GM21390 (cell line): ENCODE results near the gene HELT.
"Not testable (repeated sequence)": the region's sequence is repeated elsewhere in the genome, so short reads cannot be mapped to it uniquely, and the experiment has no call there.

Experiments used
- ATAC-seq: cut with Tn5 transposase; IDR thresholded peaks from one replicate; pipeline ENCODE4 v1.9.1; 2021; ENCODE audit not compliant: unreplicated experiment

HELT gene

GRCh38 chr4:185017964-185018772, at the start of gene HELT:
TSS of gene HELT (plus strand) at chr4:185018490. CDS start at chr4:185018929, 439 bp downstream.
- ATAC-seq, result no peak

- no peak for ATAC-seq
Observed at GRCh38 chr4:184968784-184969201, 49.5 kb upstream of the HELT start.

- no peak for ATAC-seq
Observed at GRCh38 chr4:184969610-184970009, 48.7 kb upstream of the HELT start.

GRCh38 chr4:184972991-184973390, 45.3 kb upstream of the HELT start:
- no peak for ATAC-seq

- not testable (repeated sequence) for ATAC-seq
Observed at GRCh38 chr4:184976348-184976747, 41.9 kb upstream of the HELT start.

GRCh38 chr4:184977747-184978146, 40.5 kb upstream of the HELT start:
- no peak for ATAC-seq

- ATAC-seq, result no peak
Observed at GRCh38 chr4:184978211-184978610, 40.1 kb upstream of the HELT start.

- no peak for ATAC-seq
Observed at GRCh38 chr4:184979461-184980124, 38.7 kb upstream of the HELT start.

GRCh38 chr4:184980261-184980660, 38.0 kb upstream of the HELT start:
- ATAC-seq, result no peak

- peak; percentile 85 for ATAC-seq
Observed at GRCh38 chr4:184983672-184984356, 34.5 kb upstream of the HELT start.

- no peak for ATAC-seq
Observed at GRCh38 chr4:184987493-184988031, 30.7 kb upstream of the HELT start.

- ATAC-seq, result no peak
Observed at GRCh38 chr4:184988611-184989010, 29.7 kb upstream of the HELT start.

- not testable (repeated sequence) for ATAC-seq
Observed at GRCh38 chr4:184989283-184989682, 29.0 kb upstream of the HELT start.

GRCh38 chr4:184990131-184990530, 28.2 kb upstream of the HELT start:
- ATAC-seq, result not testable (repeated sequence)

- no peak for ATAC-seq
Observed at GRCh38 chr4:184991860-184992259, 26.4 kb upstream of the HELT start.

- ATAC-seq, result no peak
Observed at GRCh38 chr4:184992422-184992821, 25.9 kb upstream of the HELT start.

GRCh38 chr4:184993247-184993646, 25.0 kb upstream of the HELT start:
- ATAC-seq, result no peak

GRCh38 chr4:184994010-184994622, 24.2 kb upstream of the HELT start:
- ATAC-seq, result no peak

- ATAC-seq, result no peak
Observed at GRCh38 chr4:184994623-184995010, 23.7 kb upstream of the HELT start.

- ATAC-seq, result not testable (repeated sequence)
Observed at GRCh38 chr4:184997656-184998055, 20.6 kb upstream of the HELT start.

- ATAC-seq, result no peak
Observed at GRCh38 chr4:185002784-185003183, 15.5 kb upstream of the HELT start.
